Activated T-cell treated with anti-CD3 and anti-CD28 coated beads, Interleukin-2, amount 50 U/mL, for 4 hours (primary cell): ENCODE results near the gene WNK4. TPM values are rescaled to one million over a fixed set of nuclear protein-coding genes. Genes with fewer than 3 reads are reported as not detected.

ENCODE experiments used
- ATAC-seq, 2 donors: fragments of 200-7000 bp; cut with Tn5 transposase; one replicate each; pipeline ENCODE4 v1.10.0; 2021
- DNase-seq: peaks from one replicate; pipeline ENCODE4 v3.0.0-alpha.2; 2020
- H3K27me3 Mint-ChIP-seq: one replicate; pipeline ENCODE4 v1.8.0; 2021; ENCODE audit warnings: low read depth, mixed read lengths
- H3K36me3 Mint-ChIP-seq: one replicate; pipeline ENCODE4 v1.8.0; 2022; ENCODE audit warnings: mixed read lengths; ENCODE audit not compliant: insufficient read depth
- H3K4me1 Mint-ChIP-seq: one replicate; pipeline ENCODE4 v1.8.0; 2021; ENCODE audit warnings: low read depth, mixed read lengths
- H3K4me3 Mint-ChIP-seq: one replicate; pipeline ENCODE4 v1.8.0; 2021; ENCODE audit warnings: mild to moderate bottlenecking, moderate library complexity, mixed read lengths
- H3K9me3 Mint-ChIP-seq: one replicate; pipeline ENCODE4 v1.8.0; 2021; ENCODE audit warnings: mixed read lengths
- total RNA-seq, 3 donors: library from RNA; stranded (reverse); gene quantifications; one replicate each; pipeline ENCODE4 v1.2.1, GENCODE V29; 2021

Gene WNK4
- total RNA-seq, 3 donors from 2014 or later, result 0.16 to 0.46 (median 0.38) TPM

DNA sequence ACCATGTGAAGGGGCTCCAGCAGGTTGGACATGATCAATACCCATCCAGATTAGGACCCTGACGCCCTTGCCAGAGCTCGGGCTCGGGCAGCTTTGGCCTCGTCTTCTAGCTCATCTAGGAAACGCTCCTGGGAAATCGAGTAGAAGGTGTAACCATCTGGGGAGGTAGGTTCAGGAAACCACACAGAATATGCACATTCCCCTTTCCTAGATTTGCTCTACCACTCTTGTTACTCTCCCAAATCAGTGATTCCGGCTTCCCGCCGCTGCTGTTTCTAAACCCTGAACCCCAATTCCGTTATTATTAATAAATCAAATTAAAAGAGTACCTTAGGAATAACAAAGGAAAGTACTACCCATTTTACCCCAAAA lies 17.6 kb downstream of the WNK4 start:
- Mint-ChIP-seq H3K9me3 (no peaks in the 10 kb centered on the region), H3K4me1 (peaks cover 19% of the 10 kb centered on the region), H3K4me3 (peak overlapping the region; percentile 95), H3K27me3 (no peaks in the 10 kb centered on the region), H3K36me3 (peaks cover 3% of the 10 kb centered on the region)
- DNase-seq, result no peak
- ATAC-seq, result no peak

DNA sequence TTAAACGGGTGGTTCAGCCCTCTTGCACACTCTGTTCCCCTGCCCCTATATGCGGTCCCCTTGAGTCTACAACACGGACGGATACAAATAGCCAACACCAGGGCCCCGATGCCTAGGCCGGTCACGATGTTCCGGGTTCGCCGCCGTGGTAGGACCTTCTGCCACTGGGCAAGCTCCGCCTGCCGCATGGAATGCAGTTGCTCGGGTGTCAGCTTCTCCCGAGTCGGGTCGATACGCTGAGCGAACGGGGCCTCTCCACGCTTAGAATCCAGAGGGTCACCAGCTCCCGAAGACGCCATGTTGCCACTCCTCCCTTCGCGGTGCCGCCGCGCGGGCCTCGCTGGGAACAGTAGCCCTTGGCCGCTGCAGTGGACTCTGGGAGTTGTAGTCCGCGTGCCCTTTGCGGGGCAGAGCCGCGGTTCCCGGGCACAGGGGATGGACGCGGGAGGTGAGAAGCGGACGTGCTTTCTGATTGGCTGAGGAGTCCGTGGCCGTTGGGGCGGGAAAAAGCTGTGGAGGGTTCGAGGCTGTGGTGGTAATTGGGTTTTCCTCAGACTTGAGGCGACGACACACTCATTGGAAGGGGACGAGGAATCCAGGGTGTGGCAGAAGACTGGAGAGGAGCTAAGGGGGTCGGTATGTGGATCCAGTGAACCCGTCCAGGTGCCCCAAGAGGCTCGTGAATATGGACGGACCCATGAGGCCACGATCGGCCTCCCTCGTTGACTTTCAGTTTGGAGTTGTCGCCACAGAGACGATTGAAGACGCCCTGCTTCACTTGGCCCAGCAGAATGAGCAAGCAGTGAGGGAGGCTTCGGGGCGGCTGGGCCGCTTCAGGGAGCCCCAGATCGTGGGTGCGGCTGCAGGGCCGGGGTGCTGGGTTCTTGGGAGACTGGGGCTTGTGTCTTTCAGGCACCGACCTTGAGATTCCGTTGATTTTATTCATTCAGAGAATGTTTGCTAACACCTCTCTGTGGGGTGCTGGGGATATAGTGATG lies 18.3 kb downstream of the WNK4 start, which contains the start of the genes CNTD1 and COA3:
Gene CNTD1 (plus strand): TSS at position 479 of the 998 bp plus-strand sequence. CDS start 207 bp downstream, at position 686.
Gene COA3 (minus strand): TSS at position 322 of the 998 bp plus-strand sequence. CDS start 23 bp downstream, at position 299.
- Mint-ChIP-seq H3K4me3 (peak within 1 kb of the TSS; percentile 95), H3K27me3 (no peaks in the 10 kb centered on the region), H3K9me3 (no peaks in the 10 kb centered on the region), H3K36me3 (peaks cover 3% of the 10 kb centered on the region), H3K4me1 (peaks cover 19% of the 10 kb centered on the region)
- peak; percentile 99 to 100 for ATAC-seq
- DNase-seq, result peak; percentile 71

DNA sequence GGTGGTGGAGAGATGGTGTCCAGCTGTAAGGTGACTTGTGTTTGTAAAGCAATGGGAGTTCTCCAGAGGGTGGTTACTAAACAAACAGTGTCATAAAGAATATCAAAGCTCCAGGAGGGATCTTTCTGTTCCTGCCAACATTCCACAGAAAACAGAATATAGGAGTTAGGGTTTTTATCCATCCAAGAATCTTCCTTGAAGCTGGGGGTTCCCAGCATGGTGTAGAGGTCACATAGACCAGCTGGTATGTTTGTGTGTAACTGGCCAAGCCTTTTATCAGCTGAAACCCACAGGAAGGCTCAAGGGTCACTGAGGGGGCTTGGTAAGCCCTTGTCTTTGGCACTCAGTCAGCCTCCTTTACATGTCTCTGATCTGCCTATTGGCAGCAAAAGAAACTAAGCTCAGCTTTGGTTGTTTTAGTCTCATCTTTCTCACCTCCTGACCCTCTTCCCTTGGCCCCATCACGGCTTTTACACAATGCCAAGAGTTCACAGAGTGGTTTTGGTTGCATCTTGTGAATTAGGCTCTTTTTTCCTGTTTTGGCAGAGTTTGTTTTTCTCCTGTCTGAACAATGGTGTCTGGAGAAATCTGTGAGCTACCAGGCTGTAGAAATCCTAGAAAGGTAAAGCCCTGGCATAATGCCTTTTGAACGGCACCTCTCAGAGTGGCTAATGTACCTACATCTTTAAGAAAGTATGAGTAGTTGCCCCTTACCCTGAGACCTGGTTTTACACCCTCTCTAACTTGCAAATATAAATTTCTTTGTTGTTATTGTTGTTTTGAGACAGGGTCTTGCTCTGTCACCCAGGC lies 22.9 kb downstream of the WNK4 start:
- Mint-ChIP-seq H3K9me3 (no peaks in the 10 kb centered on the region), H3K4me3 (no peak overlapping the region), H3K36me3 (no peaks in the 10 kb centered on the region), H3K27me3 (no peaks in the 10 kb centered on the region), H3K4me1 (peaks cover 5% of the 10 kb centered on the region)
- no peak for ATAC-seq
- no peak for DNase-seq

DNA sequence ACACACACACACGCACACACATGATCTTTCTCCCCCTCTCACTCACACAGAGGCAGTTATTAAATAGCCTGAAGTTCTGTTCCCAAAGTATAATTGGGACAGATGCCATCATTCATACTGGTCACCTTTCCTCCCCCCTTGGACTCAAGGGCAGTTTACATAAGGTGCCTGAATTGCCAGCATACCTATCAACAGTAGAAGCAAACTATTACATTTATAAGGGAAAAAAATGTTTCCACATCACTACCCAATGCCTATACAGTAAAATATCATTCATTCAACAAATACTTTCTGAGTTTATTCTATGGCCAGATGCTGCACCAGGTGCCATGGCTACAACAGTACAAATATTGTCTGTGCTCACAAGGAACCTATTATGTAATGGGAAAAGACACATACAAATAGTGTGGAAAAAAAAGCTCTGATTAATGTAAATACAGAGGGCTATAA lies 24.5 kb downstream of the WNK4 start:
- Mint-ChIP-seq H3K27me3 (no peaks in the 10 kb centered on the region), H3K4me3 (no peak overlapping the region), H3K4me1 (no peaks in the 10 kb centered on the region), H3K9me3 (no peaks in the 10 kb centered on the region), H3K36me3 (peaks cover 6% of the 10 kb centered on the region)
- ATAC-seq (no peak), DNase-seq (no peak)

DNA sequence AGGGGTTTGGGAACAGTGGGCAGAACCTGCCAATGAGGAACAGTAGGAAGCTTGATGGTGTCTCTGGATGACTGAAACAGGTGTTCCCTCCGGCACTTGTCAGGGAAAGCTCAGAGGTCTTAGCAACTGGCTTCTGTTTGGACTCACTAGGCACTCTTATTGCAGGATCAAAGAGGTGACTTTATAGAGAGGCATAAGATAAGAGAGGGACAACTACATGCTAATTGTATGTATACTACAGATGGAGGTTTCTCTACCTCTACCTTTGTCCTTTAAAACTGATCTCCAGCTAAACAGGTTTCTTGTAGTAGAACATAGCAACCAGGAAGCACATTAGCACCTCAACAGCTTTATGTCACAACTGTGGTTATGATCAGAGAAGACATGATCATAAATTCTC lies 25.8 kb downstream of the WNK4 start:
- no peaks in the 10 kb centered on the region for H3K9me3 Mint-ChIP-seq
- DNase-seq (no peak), ATAC-seq (no peak)
- H3K4me3 Mint-ChIP-seq, result no peak overlapping the region
- no peaks in the 10 kb centered on the region for H3K4me1 Mint-ChIP-seq
- peaks cover 15% of the 10 kb centered on the region for H3K36me3 Mint-ChIP-seq
- no peaks in the 10 kb centered on the region for H3K27me3 Mint-ChIP-seq

DNA sequence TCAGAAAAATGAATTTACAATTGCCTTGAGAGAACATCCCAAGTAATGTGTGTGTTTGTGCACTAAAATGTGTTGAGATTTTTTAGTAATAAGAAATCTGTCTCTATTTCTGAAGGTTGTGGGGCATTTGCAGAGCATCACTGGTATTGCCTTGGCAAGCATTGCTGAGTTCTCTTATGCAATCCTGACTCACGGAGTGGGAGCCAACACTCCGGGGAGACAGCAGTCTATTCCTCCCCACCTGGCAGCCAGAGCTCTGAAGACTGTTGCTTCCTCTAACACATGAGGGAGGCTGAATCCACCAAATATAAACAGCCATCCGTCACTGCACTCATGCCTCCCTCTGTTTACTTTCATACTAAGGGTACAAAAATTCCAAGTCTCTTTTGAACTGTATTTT lies 28.8 kb downstream of the WNK4 start:
- H3K9me3 Mint-ChIP-seq, result no peaks in the 10 kb centered on the region
- DNase-seq (no peak), ATAC-seq (no peak)
- H3K27me3 Mint-ChIP-seq, result no peaks in the 10 kb centered on the region
- no peak overlapping the region for H3K4me3 Mint-ChIP-seq
- H3K36me3 Mint-ChIP-seq, result peaks cover 26% of the 10 kb centered on the region
- H3K4me1 Mint-ChIP-seq, result no peaks in the 10 kb centered on the region

DNA sequence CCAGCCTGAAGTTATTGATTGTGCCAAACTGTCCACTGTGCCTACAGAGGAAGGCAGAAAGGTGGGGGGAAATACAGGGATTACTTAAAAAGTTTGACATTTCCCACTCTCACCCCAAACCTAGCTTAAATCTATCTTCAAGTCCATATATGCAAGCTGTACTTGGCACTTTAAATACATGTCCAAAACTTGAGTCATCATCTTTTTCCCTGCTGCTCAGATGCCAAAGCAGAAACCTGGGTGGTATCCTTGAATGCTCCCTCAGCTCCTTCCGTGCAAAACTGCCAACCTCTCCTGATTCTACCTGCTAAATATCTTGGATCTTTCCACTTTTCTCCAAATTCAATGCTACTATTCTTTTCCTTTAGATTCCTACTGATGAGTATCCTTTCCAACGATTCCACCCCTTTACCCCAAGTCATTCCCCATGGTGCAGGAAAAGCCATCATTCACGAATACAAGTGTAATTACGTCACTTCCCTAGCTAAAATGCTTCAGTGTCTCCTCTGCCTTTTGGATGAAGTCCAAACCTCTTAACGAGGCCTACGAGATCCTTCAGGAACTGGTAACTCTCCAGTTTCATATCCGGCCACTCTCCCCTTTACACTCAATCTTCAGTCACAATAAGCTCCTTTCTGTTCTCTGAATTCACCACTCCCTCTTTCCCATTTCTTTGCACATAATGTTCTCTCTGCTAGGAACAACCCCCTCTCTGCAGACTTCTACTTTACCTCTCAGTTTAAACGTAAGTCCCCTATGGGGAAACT lies 34.4 kb downstream of the WNK4 start:
- peaks cover 56% of the 10 kb centered on the region for H3K36me3 Mint-ChIP-seq

DNA sequence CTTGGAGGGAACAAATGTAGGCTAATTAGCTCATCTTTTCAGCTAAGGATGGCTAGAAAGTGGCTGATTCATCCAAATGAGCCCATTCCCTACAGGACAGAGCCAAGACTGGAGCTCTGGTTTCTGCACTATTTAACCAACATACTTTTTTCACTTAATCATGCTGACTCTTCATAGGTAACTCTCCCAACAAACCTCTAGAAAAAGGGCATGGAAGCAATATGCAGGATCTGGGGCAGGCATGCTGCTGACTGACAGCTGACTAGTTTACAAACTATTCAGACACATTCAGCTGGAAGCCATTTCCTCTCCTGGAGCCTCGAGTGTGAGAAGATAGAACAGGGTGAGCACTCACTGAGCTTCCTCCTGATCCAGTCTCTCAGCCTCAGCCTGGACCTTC lies 37.5 kb downstream of the WNK4 start:
- Mint-ChIP-seq H3K4me1 (peaks cover 20% of the 10 kb centered on the region), H3K36me3 (peaks cover 53% of the 10 kb centered on the region), H3K4me3 (no peak overlapping the region), H3K9me3 (no peaks in the 10 kb centered on the region), H3K27me3 (no peaks in the 10 kb centered on the region)
- no peak for DNase-seq
- no peak for ATAC-seq

More for the DNA sequence above, 34.4 kb downstream of the WNK4 start:
- no peaks in the 10 kb centered on the region for H3K27me3 Mint-ChIP-seq
- no peaks in the 10 kb centered on the region for H3K9me3 Mint-ChIP-seq
- DNase-seq (no peak), ATAC-seq (no peak)
- no peak overlapping the region for H3K4me3 Mint-ChIP-seq
- H3K4me1 Mint-ChIP-seq, result peaks cover 5% of the 10 kb centered on the region

DNA sequence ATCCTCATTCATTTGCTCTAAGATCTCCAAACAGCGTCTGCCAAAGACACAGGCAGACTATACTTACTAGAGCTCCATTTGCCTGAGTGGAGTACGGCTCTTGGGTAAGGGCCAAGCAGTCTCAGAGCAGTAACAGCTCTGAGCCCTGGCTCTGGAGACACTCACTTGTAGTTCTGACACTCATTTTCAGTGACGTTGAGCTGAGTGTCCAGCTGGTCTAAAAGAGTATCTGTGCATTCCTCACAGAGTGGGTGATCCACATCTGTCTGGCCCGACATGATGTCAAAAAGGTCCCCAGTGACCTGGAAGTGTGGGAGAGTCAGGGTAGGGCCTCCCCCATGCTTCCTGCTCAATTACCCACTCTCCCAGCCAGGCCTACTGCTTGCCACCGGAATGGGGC lies 38.0 kb downstream of the WNK4 start:
- H3K4me3 Mint-ChIP-seq, result no peak overlapping the region
- no peaks in the 10 kb centered on the region for H3K9me3 Mint-ChIP-seq
- H3K4me1 Mint-ChIP-seq, result peaks cover 24% of the 10 kb centered on the region
- no peak for DNase-seq
- H3K27me3 Mint-ChIP-seq, result no peaks in the 10 kb centered on the region
- H3K36me3 Mint-ChIP-seq, result peaks cover 53% of the 10 kb centered on the region
- ATAC-seq, result no peak

DNA sequence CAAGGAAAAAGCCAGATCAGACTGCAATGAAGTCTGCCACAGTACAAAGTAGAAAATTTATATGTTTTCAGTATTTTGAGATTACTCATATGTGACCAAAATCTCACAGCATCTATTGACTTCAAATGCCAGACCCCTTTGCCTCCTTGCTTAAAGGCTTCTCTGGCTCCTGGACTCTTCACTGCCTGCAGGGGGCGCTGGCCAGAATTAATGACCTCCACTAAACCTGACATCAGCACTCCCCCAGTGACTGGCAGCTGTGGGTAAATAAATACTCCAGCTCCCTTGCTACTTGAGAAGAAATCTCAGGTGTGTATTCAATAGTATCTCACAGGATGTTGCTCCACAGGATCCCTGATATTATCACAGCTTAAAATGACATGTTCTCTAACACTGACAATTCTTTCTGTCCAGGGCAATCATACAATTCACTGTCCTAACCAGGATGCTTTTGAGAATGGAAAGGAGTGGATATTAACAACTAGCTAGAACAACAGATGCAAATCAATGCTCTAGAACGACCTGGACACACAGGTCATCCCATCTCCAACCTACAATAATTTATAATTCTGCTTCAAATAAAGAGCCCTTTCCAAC lies 39.6 kb downstream of the WNK4 start:
- Mint-ChIP-seq H3K27me3 (no peaks in the 10 kb centered on the region), H3K36me3 (peaks cover 42% of the 10 kb centered on the region), H3K9me3 (no peaks in the 10 kb centered on the region), H3K4me1 (peaks cover 30% of the 10 kb centered on the region), H3K4me3 (no peak overlapping the region)
- DNase-seq, result peak; percentile 54
- ATAC-seq, result peak; percentile 33 to 36

DNA sequence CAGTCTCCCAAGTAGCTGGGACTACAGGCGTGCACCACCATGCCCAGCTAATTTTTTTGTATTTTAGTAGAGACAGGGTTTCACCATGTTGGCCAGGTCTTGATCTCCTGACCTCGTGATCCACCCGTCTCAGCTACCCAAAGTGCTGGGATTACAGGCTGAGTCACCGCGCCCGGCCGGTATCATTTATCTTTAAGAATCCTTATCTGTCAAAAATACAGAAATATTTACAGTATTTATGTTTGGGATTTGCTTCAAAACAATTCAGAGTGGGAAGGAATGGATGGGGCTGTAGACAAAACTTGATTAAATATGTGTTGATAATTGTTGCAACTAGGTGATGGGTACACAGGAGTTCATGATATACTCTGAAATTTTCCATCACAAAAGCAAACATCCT lies 40.8 kb downstream of the WNK4 start:
- DNase-seq (no peak), ATAC-seq (no peak)
- Mint-ChIP-seq H3K4me1 (peaks cover 27% of the 10 kb centered on the region), H3K27me3 (no peaks in the 10 kb centered on the region), H3K4me3 (no peak overlapping the region), H3K9me3 (no peaks in the 10 kb centered on the region), H3K36me3 (peaks cover 35% of the 10 kb centered on the region)

DNA sequence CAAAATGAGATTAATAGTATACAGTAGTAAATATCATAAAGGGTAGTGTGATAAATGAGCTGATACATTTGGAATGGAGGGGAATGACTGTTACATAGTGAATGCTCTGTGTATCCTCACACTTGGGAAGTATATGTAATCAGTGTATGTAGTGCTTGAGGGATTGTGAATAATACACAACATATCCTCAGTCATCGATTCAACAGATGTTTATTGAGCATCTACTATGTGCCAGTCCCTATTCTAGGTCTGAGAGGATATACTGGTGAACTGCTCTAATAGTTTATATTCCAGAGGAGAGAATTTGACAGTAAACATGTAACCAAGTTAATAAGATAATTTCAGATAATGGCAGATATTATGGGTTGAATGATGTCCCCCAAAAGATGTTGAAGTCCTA lies 47.1 kb downstream of the WNK4 start:
- Mint-ChIP-seq H3K27me3 (peaks cover 6% of the 10 kb centered on the region), H3K36me3 (no peaks in the 10 kb centered on the region), H3K4me3 (no peak overlapping the region), H3K9me3 (no peaks in the 10 kb centered on the region), H3K4me1 (peaks cover 24% of the 10 kb centered on the region)
- ATAC-seq (no peak), DNase-seq (no peak)

DNA sequence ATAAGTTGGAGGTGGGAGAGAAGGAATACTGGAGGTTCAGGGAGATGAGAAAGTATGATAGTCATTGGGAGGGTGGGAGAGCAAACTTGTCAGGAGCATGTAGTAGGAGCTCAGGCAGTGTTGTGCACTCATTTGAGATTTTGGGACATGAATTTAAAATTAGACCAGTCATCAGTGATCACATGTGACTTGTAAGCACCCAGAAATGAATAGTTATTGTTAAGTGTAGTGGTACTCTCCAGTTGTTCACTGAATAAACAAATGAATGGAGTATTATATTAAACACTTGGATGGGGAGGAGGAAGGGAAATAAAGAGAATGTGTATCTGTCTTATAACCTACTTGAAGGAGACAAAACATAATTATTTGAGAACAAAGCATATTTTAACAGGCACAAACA lies 50.6 kb downstream of the WNK4 start:
- Mint-ChIP-seq H3K4me1 (peaks cover 20% of the 10 kb centered on the region), H3K9me3 (no peaks in the 10 kb centered on the region), H3K4me3 (no peak overlapping the region), H3K27me3 (peaks cover 6% of the 10 kb centered on the region), H3K36me3 (peaks cover 3% of the 10 kb centered on the region)
- DNase-seq (no peak), ATAC-seq (no peak)
